IMR-90 (cell line): ENCODE results near the gene PFDN6. TPM values are rescaled to one million over a fixed set of nuclear protein-coding genes. Genes with fewer than 3 reads are reported as not detected.

Experiments
- ATAC-seq: fragments of 200-7000 bp; cut with Tn5 transposase; 2 replicates; pipeline ENCODE4 v1.9.1; 2020; ENCODE audit warnings: low read depth, mild to moderate bottlenecking, moderate library complexity
- BruUV-seq: library from RNA; stranded (reverse); fragments of 400-500 nt; replicated peaks from 2 replicates; lab custom pipeline; 2021; lab: Mats Ljungman, UMichigan
- CTCF ChIA-PET: fragments of 300-600 bp; formaldehyde crosslinking; extraction: SDS; loops from one replicate; lab custom pipeline; 2021; ENCODE audit warnings: antibody characterized with exemption; lab: Yijun Ruan, JAX
- POLR2A ChIA-PET: fragments of 300-600 bp; sonication (Branson Sonifier 250); formaldehyde crosslinking; loops from one replicate; lab custom pipeline; 2022; ENCODE audit warnings: antibody characterized with exemption; ENCODE audit not compliant: unreplicated experiment; lab: Charles Lee
- DNase-seq: peaks from one replicate; pipeline ENCODE4 v3.0.0; 2013
- H2AFZ ChIP-seq: replicated peaks from 2 replicates; pipeline ENCODE3; 2013; ENCODE audit warnings: low read length, mild to moderate bottlenecking; ENCODE audit not compliant: poor library complexity
- H2AK5ac ChIP-seq: 2 replicates; pipeline ENCODE4 v1.6.1; 2013; ENCODE audit warnings: low read depth, low read length, inconsistent platforms
- H2AK9ac ChIP-seq: replicated peaks from 2 replicates; pipeline ENCODE3; 2013; ENCODE audit warnings: mild to moderate bottlenecking, low read depth, low read length, moderate library complexity; ENCODE audit not compliant: poor library complexity
- H2BK120ac ChIP-seq: 2 replicates; pipeline ENCODE4 v1.6.1; 2013; ENCODE audit warnings: low read depth, low read length, inconsistent platforms
- H2BK15ac ChIP-seq: 3 replicates; pipeline ENCODE4 v1.6.1; 2013; ENCODE audit warnings: low read depth, low read length, inconsistent platforms
- H2BK20ac ChIP-seq: 2 replicates; pipeline ENCODE4 v1.6.1; 2013; ENCODE audit warnings: low read depth, mild to moderate bottlenecking, inconsistent platforms, low read length, moderate library complexity
- H2BK5ac ChIP-seq: 2 replicates; pipeline ENCODE4 v1.6.1; 2013; ENCODE audit warnings: mild to moderate bottlenecking, low read depth, low read length, inconsistent platforms; ENCODE audit not compliant: poor library complexity, severe bottlenecking
- H3K14ac ChIP-seq: replicated peaks from 2 replicates; pipeline ENCODE4 v1.6.1; 2013; ENCODE audit warnings: low read depth, low read length, inconsistent platforms
- H3K18ac ChIP-seq: 2 replicates; pipeline ENCODE4 v1.6.1; 2013; ENCODE audit warnings: low read depth, low read length, control low read depth
- H3K23ac ChIP-seq: 2 replicates; pipeline ENCODE4 v1.6.1; 2013; ENCODE audit warnings: low read depth, low read length, inconsistent platforms
- H3K27ac ChIP-seq: 2 replicates; pipeline ENCODE4 v1.5.1; 2013; ENCODE audit warnings: mild to moderate bottlenecking, control low read depth, low read length; ENCODE audit not compliant: insufficient read depth
- H3K27me3 ChIP-seq: 2 replicates; pipeline ENCODE4 v1.6.1; 2013; ENCODE audit warnings: low read length; ENCODE audit not compliant: control insufficient read depth, insufficient read depth
- H3K36me3 ChIP-seq: 2 replicates; pipeline ENCODE4 v1.6.1; 2013; ENCODE audit warnings: low read length, mixed read lengths; ENCODE audit not compliant: control insufficient read depth, insufficient read depth
- H3K4ac ChIP-seq: 2 replicates; pipeline ENCODE4 v1.6.1; 2013; ENCODE audit warnings: low read depth, low read length, inconsistent platforms
- H3K4me1 ChIP-seq: 2 replicates; pipeline ENCODE4 v1.6.1; 2013; ENCODE audit warnings: low read length, mixed read lengths; ENCODE audit not compliant: control insufficient read depth, insufficient read depth
- H3K4me2 ChIP-seq: 2 replicates; pipeline ENCODE4 v1.6.1; 2013; ENCODE audit warnings: low read depth, mild to moderate bottlenecking, control low read depth, low read length, moderate library complexity
- H3K4me3 ChIP-seq: 2 replicates; pipeline ENCODE4 v1.5.1; 2013; ENCODE audit warnings: low read depth, mild to moderate bottlenecking, control low read depth, low read length, moderate library complexity; ENCODE audit not compliant: insufficient read depth
- H3K56ac ChIP-seq: 2 replicates; pipeline ENCODE4 v1.6.1; 2013; ENCODE audit warnings: low read length, inconsistent platforms; ENCODE audit not compliant: insufficient read depth; ENCODE audit errors: extremely low read depth
- H3K79me1 ChIP-seq, 2 experiments: 2 replicates each; pipeline ENCODE4 v1.6.1; 2013; ENCODE audit warnings: low read length in 2 of 2, inconsistent platforms in 1 of 2, low read depth in 1 of 2
- H3K9ac ChIP-seq: 2 replicates; pipeline ENCODE4 v1.6.1; 2013; ENCODE audit warnings: low read depth, low read length, control low read depth
- H3K9me1 ChIP-seq: 2 replicates; pipeline ENCODE4 v1.6.1; 2013; ENCODE audit warnings: low read length, inconsistent platforms; ENCODE audit not compliant: insufficient read depth
- H3K9me3 ChIP-seq: 2 replicates; pipeline ENCODE4 v1.6.1; 2013; ENCODE audit warnings: low read length; ENCODE audit not compliant: control insufficient read depth, insufficient read depth
- H4K20me1 ChIP-seq: 2 replicates; pipeline ENCODE4 v1.6.1; 2013; ENCODE audit warnings: low read length, inconsistent platforms; ENCODE audit not compliant: insufficient read depth
- H4K5ac ChIP-seq: 2 replicates; pipeline ENCODE4 v1.6.1; 2013; ENCODE audit warnings: mild to moderate bottlenecking, low read depth, low read length, control low read depth
- H4K8ac ChIP-seq, 2 experiments: 2 replicates each; pipeline ENCODE4 v1.6.1; 2013; ENCODE audit warnings: low read depth in 2 of 2, low read length in 2 of 2, control low read depth in 1 of 2, inconsistent platforms in 1 of 2
- H4K91ac ChIP-seq: 2 replicates; pipeline ENCODE4 v1.6.1; 2013; ENCODE audit warnings: low read depth, low read length, inconsistent platforms; ENCODE audit not compliant: insufficient read depth
- BHLHE40 ChIP-seq: fragments of 150-350 bp; IDR thresholded peaks from 2 replicates; pipeline ENCODE4 v1.6.1; 2016; ENCODE audit warnings: mild to moderate bottlenecking, low read depth, low read length
- CEBPB ChIP-seq: IDR thresholded peaks from 2 replicates; pipeline ENCODE4 v1.6.1; 2012; ENCODE audit warnings: low read depth, low read length, improper control_type of control experiment
- CHD1 ChIP-seq: IDR thresholded peaks from 2 replicates; pipeline ENCODE4 v1.6.1; 2012; ENCODE audit warnings: low read depth, low read length, improper control_type of control experiment
- CTCF ChIP-seq: conservative IDR thresholded peaks from 2 replicates; pipeline ENCODE4 v1.5.1; 2012; ENCODE audit warnings: mild to moderate bottlenecking, low read depth, low read length, improper control_type of control experiment
- ELK1 ChIP-seq: fragments of 150-350 bp; IDR thresholded peaks from 2 replicates; pipeline ENCODE4 v1.6.1; 2016; ENCODE audit warnings: low read depth, mild to moderate bottlenecking, low read length, moderate library complexity, borderline replicate concordance
- FOS ChIP-seq: fragments of 150-350 bp; IDR thresholded peaks from 2 replicates; pipeline ENCODE4 v1.6.1; 2016; ENCODE audit warnings: low read depth, low read length
- MAFK ChIP-seq: IDR thresholded peaks from 2 replicates; pipeline ENCODE4 v1.6.1; 2012; ENCODE audit warnings: low read depth, low read length, improper control_type of control experiment
- MAZ ChIP-seq: IDR thresholded peaks from 2 replicates; pipeline ENCODE4 v1.6.1; 2012; ENCODE audit warnings: low read depth, mild to moderate bottlenecking, low read length, improper control_type of control experiment, moderate library complexity, borderline replicate concordance
- MXI1 ChIP-seq: IDR thresholded peaks from 2 replicates; pipeline ENCODE4 v1.6.1; 2012; ENCODE audit warnings: low read depth, mild to moderate bottlenecking, low read length, moderate library complexity, borderline replicate concordance
- NFE2L2 ChIP-seq: fragments of 150-350 bp; IDR thresholded peaks from 2 replicates; pipeline ENCODE4 v1.6.1; 2016; ENCODE audit warnings: low read depth, mild to moderate bottlenecking, low read length
- POLR2A ChIP-seq: IDR thresholded peaks from 2 replicates; pipeline ENCODE4 v1.6.1; 2012; ENCODE audit warnings: mild to moderate bottlenecking, low read depth, low read length
- RAD21 ChIP-seq: IDR thresholded peaks from 2 replicates; pipeline ENCODE4 v1.6.1; 2012; ENCODE audit warnings: low read length, improper control_type of control experiment
- RCOR1 ChIP-seq: IDR thresholded peaks from 2 replicates; pipeline ENCODE4 v1.6.1; 2012; ENCODE audit warnings: mild to moderate bottlenecking, low read length, improper control_type of control experiment; ENCODE audit not compliant: insufficient replicate concordance
- RFX5 ChIP-seq: IDR thresholded peaks from 2 replicates; pipeline ENCODE4 v1.8.0; 2012; ENCODE audit warnings: low read depth, mild to moderate bottlenecking, low read length, moderate library complexity
- USF2 ChIP-seq: fragments of 150-350 bp; IDR thresholded peaks from 2 replicates; pipeline ENCODE4 v1.6.1; 2017; ENCODE audit warnings: mild to moderate bottlenecking, antibody characterized with exemption, low read length, low read depth
- WGBS, 2 experiments: methylation state at CpG; one replicate each; pipeline versions ENCODE4 v1.1.5 to v1.1.7; 2013; ENCODE audit warnings: missing lambda C conversion rate in 2 of 2; ENCODE audit not compliant: insufficient read length in 1 of 2; ENCODE audit errors: extremely low coverage in 2 of 2; 5-methylcytosine and 5-hydroxymethylcytosine counted together
- dilution Hi-C: fragments of 300-500 bp; cut with HindIII; formaldehyde crosslinking; loops from one replicate; pipeline ENCODE4 v1.14.3; 2018; ENCODE audit warnings: low sequenced_read_pairs; ENCODE audit not compliant: unreplicated experiment
- in situ Hi-C: fragments of 300-500 bp; cut with MboI; formaldehyde crosslinking; loops from 3 replicates; pipeline ENCODE4 v1.14.3; 2019; ENCODE audit warnings: low sequenced_read_pairs, inconsistent platforms, mixed read lengths
- intact Hi-C: fragments of 100-400 bp; cut with micrococcal nuclease; formaldehyde crosslinking; loops from 2 replicates; pipeline ENCODE4 v1.10.0; 2022
- polyA plus RNA-seq, 3 experiments: library from polyadenylated mRNA; depleted of rRNA; stranded (reverse); fragments of >200 nt; gene quantifications; 2 replicates each; pipeline ENCODE4 v1.2.3, GENCODE V29; 2012; ENCODE audit warnings: low replicate concordance in 1 of 3
- total RNA-seq: library from RNA; depleted of rRNA; stranded (reverse); fragments of >200 nt; gene quantifications from 2 replicates; pipeline ENCODE4 v1.2.3, GENCODE V29; 2012

Gene PFDN6
- total and polyA plus RNA-seq, 2 of the 4 experiments (the other 2 are of a cell fraction), result 24.4 to 92.1 TPM

GRCh38 chr6:33264015-33264414, 25.4 kb upstream of the PFDN6 start:
- H4K8ac ChIP-seq, result no peak overlapping the region
- no peak overlapping the region for H2AK5ac ChIP-seq
- no peak overlapping the region for H3K4ac ChIP-seq
- no peak overlapping the region for H2BK20ac ChIP-seq
- peaks cover 0 to 10% of the 10 kb centered on the region in 2 experiments; a peak in 2 of 4 replicates for H3K79me1 ChIP-seq
- DNase-seq (no peak), ATAC-seq (no peak)
- H3K14ac ChIP-seq, result no peak overlapping the region
- dilution Hi-C loops, result no loop called here
- no peak overlapping the region for H2AFZ ChIP-seq
- no peak overlapping the region for H3K4me3 ChIP-seq
- H3K9me3 ChIP-seq, result no peaks in the 10 kb centered on the region
- no peak overlapping the region for H3K18ac ChIP-seq
- H2BK5ac ChIP-seq, result no peak overlapping the region
- in situ Hi-C loops, result no loop called here
- no peak overlapping the region for H3K56ac ChIP-seq
- ChIA-PET POLR2A (no interaction called here), CTCF (no interaction called here)
- intact Hi-C loops, result no loop called here
- no peak overlapping the region for H2AK9ac ChIP-seq
- H3K23ac ChIP-seq, result no peak overlapping the region
- H3K4me2 ChIP-seq, result no peak overlapping the region
- H3K27ac ChIP-seq, result no peak overlapping the region
- no peaks in the 10 kb centered on the region for H4K20me1 ChIP-seq
- no peak overlapping the region for H4K91ac ChIP-seq
- H3K4me1 ChIP-seq, result no peaks in the 10 kb centered on the region
- H3K9me1 ChIP-seq, result no peaks in the 10 kb centered on the region; the same call in 1 of the 2 replicates
- peaks cover 56% of the 10 kb centered on the region for H3K36me3 ChIP-seq
- BruUV-seq, result no TSS peak
- H4K5ac ChIP-seq, result no peak overlapping the region
- no peak for TF ChIP-seq NFE2L2
- no peak for TF ChIP-seq MAFK
- TF ChIP-seq MAZ, result no peak
- TF ChIP-seq RCOR1, result no peak
- TF ChIP-seq ELK1, result no peak
- TF ChIP-seq RAD21, result no peak
- TF ChIP-seq FOS, result no peak
- no peak for TF ChIP-seq RFX5
- TF ChIP-seq CTCF, result no peak
- no peak for TF ChIP-seq BHLHE40
- no peak for TF ChIP-seq MXI1
- TF ChIP-seq CHD1, result no peak
- TF ChIP-seq POLR2A, result no peak
- TF ChIP-seq CEBPB, result no peak
- no peak for TF ChIP-seq USF2
- H2BK15ac ChIP-seq, result no peak overlapping the region
- H3K27me3 ChIP-seq, result no peaks in the 10 kb centered on the region
- WGBS, 2 experiments, result 40% methylated on average over 1 of the region's 7 CpGs; no CpG with 5 or more reads in 1 of the 2 experiments
- H2BK120ac ChIP-seq, result no peak overlapping the region
- no peak overlapping the region for H3K9ac ChIP-seq
